GM15510 (cell line): ENCODE results near the gene RIMBP2.

ENCODE experiments used
- POLR2A ChIP-seq: IDR thresholded peaks from 3 replicates; pipeline ENCODE4 v1.6.1; 2011; ENCODE audit warnings: borderline replicate concordance; ENCODE audit not compliant: insufficient read length; ENCODE audit errors: extremely low read depth

RIMBP2 gene

DNA sequence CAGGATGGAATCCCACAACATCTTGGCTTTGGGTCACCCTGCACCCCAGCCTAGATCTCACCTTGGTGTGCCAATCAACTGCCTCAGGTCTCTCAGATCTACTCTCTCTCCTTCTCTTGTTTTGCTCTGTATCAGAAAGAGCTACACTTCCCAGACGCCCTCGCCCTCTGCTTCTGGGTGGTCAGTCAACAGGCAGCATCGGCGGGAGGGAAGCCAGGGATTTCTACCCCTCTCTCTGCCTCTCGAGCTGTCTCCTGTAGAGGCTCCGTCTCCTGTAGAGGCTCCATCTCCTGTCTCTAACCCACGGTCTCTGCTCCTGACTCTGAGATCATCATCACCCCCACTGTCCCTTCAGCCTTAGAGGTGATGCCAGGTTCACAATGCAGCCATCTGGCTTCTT lies 226.8 kb downstream of the RIMBP2 start:
- no peak for TF ChIP-seq POLR2A

DNA sequence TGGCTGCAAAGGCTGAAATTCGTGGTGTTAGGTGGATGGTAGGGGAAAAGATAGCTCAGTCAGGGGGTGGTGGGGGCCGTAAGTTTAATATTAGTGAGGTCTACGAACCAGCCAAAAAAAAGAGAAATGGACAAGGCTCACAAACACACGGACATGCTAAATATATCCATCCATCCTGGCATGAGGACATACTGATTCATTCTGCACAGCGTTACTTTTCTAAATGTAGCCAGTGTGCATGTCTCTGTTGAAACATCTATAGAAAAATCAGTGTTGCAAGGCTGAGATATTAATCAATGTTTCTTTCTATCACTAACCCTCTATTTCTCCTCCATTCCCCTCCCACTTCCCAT lies 227.8 kb downstream of the RIMBP2 start:
- TF ChIP-seq POLR2A = no peak

GRCh38 chr12:130487636-130488357 lies 228.3 kb downstream of the RIMBP2 start:
- no peak for TF ChIP-seq POLR2A

- TF ChIP-seq POLR2A = no peak
Observed at GRCh38 chr12:130486891-130487416, 229.1 kb downstream of the RIMBP2 start.

- TF ChIP-seq POLR2A = no peak
Observed at GRCh38 chr12:130486146-130486435, 230.0 kb downstream of the RIMBP2 start.

GRCh38 chr12:130485291-130486145 lies 230.6 kb downstream of the RIMBP2 start:
- TF ChIP-seq POLR2A = no peak

DNA sequence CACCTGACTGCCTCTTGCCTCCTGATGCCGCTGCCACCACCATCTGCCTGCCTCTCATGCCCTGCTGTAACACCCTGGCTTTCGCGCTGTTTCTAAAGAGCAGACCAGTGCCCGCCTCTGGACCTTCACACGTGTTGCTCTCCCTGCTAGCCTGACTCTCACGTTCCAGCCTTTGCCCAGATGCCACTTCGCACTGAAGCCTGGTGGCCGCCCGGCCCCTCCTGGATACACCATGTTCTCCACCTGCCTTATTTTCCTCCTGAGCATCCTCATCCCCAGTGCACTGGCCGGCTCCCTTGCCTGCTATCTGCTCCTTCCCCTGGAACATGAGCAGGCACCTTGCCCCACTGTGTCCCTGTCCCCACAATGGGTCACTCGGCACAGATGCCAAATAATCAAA lies 231.9 kb downstream of the RIMBP2 start:
- no peak for TF ChIP-seq POLR2A

DNA sequence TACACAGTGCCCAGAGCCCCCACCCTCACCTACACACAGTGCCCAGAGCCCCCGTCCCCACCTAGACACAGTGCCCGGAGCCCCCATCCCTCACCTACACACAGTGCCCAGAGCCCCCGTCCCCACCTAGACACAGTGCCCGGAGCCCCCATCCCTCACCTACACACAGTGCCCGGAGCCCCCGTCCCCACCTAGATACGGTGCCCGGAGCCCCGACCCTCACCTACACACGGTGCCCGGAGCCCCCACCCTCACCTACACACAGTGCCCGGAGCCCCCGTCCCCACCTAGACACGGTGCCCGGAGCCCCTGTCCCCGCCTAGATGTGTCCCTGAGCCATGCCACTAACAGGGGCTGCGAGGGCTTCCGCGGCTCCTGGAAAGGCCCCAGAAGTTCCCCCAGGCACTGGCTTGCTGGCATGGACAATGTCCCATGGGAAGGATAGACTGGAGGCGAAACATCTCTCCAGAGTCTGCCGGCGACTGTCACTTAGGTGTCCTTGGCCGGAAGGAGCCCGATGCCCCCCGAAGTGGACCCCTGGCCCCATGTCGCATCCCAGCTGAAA lies 232.4 kb downstream of the RIMBP2 start:
- TF ChIP-seq POLR2A = no peak

DNA sequence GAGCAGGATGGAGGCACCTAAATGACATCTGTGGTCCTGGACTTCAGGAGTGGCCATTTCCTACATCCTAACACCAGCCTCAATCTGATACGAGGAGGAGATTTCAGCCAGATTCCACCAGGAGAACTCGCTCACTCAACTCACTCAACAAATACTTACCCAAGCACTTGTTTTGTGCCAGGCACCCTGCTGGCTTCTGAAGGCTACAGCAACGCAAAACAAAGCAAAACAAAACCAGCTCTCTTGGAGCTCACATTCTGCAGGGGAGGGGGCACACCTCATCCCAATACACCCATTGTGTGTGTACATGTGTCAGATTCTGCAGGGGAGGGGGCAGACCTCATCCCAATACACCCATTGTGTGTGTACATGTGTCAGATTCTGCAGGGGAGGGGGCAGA lies 233.7 kb downstream of the RIMBP2 start:
- no peak for TF ChIP-seq POLR2A

- TF ChIP-seq POLR2A = no peak
Observed at GRCh38 chr12:130481392-130481879, 234.7 kb downstream of the RIMBP2 start.

- TF ChIP-seq POLR2A = no peak
Observed at GRCh38 chr12:130480887-130481286, 235.2 kb downstream of the RIMBP2 start.

GRCh38 chr12:130480231-130480630 lies 235.9 kb downstream of the RIMBP2 start:
- no peak for TF ChIP-seq POLR2A

DNA sequence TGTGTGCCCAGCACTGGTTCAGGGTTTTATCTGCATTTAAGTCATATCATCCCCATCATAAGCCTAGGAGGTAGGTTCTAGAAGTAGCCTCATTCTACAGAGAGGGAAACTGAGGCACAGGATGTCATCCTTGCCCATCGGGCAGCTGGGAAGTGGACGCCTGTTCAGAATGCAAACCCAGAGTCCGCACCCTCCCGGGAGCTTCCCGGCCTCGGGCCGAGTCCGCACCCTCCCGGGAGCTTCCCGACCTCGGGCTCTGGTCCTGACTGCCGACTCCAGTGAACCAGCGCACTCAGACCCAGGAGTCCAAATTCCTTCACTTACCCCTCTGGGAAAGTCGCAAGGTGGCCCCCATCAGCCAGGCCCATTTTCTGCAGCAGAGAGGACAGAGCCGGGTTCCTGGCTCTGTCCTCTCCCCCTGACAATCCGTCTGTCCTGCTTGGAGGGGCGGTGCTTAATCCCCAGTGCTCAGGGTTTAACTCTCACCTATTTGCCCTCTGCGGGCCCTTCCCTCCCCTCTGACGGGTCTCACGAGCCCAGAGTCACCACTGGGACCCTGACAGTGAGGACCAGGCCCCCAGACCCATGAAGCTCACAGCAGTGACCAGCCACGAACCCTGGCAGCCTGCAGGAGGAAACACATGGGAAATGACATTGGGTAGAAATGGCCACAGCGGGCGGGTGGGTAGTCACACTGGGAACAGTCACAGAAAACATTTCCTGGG lies 236.5 kb downstream of the RIMBP2 start:
- no peak for TF ChIP-seq POLR2A

DNA sequence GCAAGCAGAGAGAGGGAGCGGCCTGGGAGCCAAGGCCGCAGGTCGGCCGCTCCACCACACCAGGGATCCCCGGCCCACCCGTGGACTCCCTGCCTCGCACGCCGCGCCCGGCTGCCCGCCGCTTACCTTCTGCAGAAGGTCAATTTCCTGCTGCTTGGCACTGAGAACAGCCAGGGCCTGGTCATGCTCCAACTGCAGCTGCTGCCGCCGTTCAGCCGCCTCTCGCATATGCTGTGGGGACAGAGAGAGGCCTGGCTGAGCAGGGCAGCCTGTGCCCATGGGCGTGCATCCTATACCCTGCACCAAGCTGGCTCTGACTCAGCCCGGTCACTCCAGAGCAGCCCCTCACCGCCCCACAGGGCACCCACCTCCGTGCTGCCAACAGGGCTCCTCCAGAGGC lies 237.3 kb downstream of the RIMBP2 start:
- TF ChIP-seq POLR2A = no peak

GRCh38 chr12:130477701-130478100 lies 238.4 kb downstream of the RIMBP2 start:
- TF ChIP-seq POLR2A = no peak
